ENCODE data around the gene PLEKHA8. TPM values are rescaled to one million over a fixed set of nuclear protein-coding genes. Genes with fewer than 3 reads are reported as not detected.
A peak's percentile ranks its signal among the peaks of the same experiment; 100 is the strongest.

PLEKHA8 gene
- total RNA-seq, 6 experiments from 2014 or later = 9.1 to 10.1 (median 9.6) TPM

DNA sequence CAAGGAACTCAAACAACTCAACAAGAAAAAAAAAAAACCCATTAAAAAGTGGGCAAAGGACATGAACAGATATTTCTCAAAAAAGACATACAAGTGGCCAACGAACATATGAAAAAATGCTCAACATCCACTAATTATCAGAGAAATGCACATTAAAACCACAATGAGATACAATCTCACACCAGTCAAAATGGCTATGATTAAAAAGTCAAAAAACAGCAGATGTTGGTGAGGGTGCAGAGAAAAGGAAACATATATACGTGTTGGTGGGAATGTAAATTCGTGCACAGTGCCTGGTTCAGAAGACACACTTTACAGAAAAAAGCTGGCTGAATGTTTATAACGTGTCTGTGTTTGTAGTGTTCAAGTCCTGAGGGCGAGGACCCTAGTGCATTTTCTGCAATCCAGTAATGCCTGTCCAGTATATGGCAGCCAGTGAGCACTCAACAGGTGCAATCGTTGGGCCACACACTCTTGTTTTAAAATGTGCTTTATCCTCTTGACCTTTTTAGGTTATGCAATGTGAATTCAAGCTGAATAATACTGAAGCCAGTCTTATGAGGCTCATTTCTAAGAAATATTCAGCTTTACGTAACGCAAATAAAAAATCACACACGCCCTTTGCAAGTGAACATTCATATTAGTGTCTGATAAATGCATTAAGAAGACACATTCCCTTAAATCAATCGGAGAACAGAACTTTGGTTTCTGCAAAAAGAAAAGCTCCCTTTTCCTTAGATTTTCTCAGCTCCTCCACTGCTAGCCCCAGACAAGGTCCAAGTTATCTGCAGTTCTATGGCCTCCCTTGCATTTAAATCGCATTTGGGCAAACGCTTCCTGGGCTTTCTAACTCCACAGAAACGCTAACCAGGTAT lies 105.8 kb downstream of the PLEKHA8 start:
- peak overlapping the region; percentile 38; the same call in 1 of the 2 replicates for H3K27ac Mint-ChIP-seq
- no peaks in the 10 kb centered on the region for H3K9me3 Mint-ChIP-seq
- no peak for DNase-seq
- peaks cover 15% of the 10 kb centered on the region for H3K4me1 Mint-ChIP-seq (ENCODE audit: low read depth)
- TF ChIP-seq, protein P1, sequence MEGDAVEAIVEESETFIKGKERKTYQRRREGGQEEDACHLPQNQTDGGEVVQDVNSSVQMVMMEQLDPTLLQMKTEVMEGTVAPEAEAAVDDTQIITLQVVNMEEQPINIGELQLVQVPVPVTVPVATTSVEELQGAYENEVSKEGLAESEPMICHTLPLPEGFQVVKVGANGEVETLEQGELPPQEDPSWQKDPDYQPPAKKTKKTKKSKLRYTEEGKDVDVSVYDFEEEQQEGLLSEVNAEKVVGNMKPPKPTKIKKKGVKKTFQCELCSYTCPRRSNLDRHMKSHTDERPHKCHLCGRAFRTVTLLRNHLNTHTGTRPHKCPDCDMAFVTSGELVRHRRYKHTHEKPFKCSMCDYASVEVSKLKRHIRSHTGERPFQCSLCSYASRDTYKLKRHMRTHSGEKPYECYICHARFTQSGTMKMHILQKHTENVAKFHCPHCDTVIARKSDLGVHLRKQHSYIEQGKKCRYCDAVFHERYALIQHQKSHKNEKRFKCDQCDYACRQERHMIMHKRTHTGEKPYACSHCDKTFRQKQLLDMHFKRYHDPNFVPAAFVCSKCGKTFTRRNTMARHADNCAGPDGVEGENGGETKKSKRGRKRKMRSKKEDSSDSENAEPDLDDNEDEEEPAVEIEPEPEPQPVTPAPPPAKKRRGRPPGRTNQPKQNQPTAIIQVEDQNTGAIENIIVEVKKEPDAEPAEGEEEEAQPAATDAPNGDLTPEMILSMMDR (IDR thresholded peaks at IDR 0.05) = no peak
- H3K27me3 Mint-ChIP-seq (ENCODE audit: insufficient read depth) = no peaks in the 10 kb centered on the region; the same call in none of the 2 replicates
- no peaks in the 10 kb centered on the region for H3K36me3 Mint-ChIP-seq (ENCODE audit: low read depth)
- peak overlapping the region; percentile 92 for H3K4me3 Mint-ChIP-seq

DNA sequence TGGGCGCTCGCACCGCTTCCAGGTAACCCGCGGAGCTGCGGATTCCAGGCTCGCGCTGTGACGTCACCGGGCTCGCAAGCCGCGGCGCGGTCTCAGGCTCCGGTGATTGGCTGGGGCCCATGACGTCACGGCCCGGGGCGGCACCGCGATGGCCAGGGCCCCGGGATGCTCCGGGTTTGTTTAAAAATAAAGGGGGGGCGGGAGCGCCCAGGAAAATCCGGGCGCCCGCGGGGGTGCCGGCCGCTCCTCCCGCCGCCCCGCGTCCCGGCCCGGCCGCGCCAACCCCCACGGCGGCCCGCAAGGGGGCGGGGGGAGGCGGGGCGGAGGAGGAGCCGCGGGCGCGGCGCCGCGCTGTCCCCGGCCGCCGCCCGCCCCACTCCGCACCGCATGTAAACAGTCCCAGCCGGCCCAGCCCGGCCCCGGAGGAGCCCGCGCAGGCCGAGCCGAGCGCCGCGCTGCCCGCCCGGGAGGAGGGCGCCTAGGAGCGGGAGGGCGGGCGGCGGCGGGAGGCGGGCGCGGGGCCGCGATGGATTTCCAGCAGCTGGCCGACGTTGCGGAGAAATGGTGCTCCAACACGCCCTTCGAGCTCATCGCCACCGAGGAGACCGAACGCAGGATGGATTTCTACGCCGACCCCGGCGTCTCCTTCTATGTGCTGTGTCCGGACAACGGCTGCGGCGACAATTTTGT lies 106.5 kb downstream of the PLEKHA8 start, which contains the start of gene MTURN:
TSS of gene MTURN (plus strand) at position 376 of the 690 bp plus-strand sequence. CDS start at position 527, 151 bp downstream.
- TF ChIP-seq, protein P1 (IDR thresholded peaks at IDR 0.05) = no peak
- H3K27ac Mint-ChIP-seq = peak within 1 kb of the TSS; percentile 75
- H3K27me3 Mint-ChIP-seq (ENCODE audit: insufficient read depth) = no peaks in the 10 kb centered on the region; the same call in none of the 2 replicates
- no peaks in the 10 kb centered on the region for H3K9me3 Mint-ChIP-seq
- H3K4me3 Mint-ChIP-seq = peak within 1 kb of the TSS; percentile 92
- no peaks in the 10 kb centered on the region for H3K36me3 Mint-ChIP-seq (ENCODE audit: low read depth)
- DNase-seq = peak; percentile 70
- peaks cover 15% of the 10 kb centered on the region for H3K4me1 Mint-ChIP-seq (ENCODE audit: low read depth)

DNA sequence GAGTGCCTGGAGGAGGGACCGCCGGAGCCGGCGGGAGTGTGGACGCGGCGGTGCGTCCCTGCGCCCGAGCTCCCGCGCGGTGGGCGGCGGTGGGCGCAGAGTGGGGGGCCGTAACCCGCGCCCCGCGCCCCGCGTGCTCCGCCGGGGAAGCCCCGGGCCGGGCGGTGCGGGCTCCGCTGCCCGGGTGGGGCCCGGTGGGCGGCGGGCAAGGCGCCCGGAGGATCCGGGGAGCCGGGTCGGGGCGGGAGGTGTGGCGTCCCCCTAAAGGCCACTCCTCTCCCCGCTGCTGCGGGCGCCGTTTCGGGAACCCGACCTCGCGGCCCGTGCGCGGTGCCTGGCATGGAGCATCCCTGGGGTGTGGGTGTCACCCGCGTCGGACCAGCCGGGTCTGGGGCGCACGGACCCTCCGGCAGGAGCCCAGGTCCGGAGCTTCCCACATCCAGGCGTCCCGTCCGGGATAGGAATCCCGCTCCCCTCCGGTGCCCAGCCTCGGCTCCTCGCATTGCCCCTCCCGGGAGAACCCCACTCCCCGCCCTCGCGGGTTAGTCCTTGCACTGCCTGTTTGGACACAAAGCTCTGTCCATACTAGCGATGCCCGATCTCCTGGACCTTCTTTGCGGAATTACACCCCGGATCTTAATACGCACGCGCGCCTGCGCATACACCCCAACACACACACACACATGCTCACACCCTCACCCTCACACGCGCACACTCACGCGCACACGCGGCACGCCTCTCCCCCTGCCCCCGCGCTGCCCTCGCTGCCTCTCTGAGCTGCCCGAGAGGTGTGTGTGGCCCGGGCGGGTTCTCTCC lies 107.3 kb downstream of the PLEKHA8 start:
- H3K27me3 Mint-ChIP-seq (ENCODE audit: insufficient read depth) = no peaks in the 10 kb centered on the region; the same call in none of the 2 replicates
- peaks cover 15% of the 10 kb centered on the region for H3K4me1 Mint-ChIP-seq (ENCODE audit: low read depth)
- peak; percentile 71 for DNase-seq
- H3K27ac Mint-ChIP-seq = peak overlapping the region; percentile 75
- TF ChIP-seq, protein P1 (IDR thresholded peaks at IDR 0.05) = no peak
- H3K4me3 Mint-ChIP-seq = peak overlapping the region; percentile 90
- no peaks in the 10 kb centered on the region for H3K36me3 Mint-ChIP-seq (ENCODE audit: low read depth)
- H3K9me3 Mint-ChIP-seq = no peaks in the 10 kb centered on the region

DNA sequence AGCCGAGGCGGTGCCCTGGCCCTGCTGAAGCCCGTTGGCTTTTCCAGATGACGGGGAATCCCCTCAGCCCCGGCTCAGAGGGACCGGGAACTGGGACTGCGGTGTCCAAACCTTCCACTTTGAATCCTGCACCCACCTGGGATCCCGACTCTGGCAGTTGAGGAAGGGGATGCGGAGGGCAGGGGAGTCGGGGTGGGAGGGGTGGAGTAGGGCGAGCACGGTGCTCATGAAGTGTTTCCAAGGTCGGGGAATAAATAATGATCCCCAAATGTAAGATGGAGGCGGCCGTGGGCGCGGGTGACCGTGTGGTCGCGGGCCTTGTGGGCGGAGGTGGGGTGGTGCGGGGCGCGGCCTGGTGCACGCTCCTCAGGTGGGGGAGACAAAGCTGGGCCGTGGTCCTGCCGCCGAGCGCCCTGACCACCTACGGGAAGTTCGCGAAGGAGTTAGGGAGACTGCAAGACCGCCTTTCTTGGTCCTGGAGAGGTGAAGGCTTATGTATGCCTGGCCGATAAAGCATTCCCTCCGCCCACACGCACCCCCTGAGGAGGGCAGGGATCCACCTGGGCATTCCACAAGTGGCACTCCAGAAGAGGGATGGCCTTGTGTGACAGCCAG lies 108.0 kb downstream of the PLEKHA8 start:
- Mint-ChIP-seq H3K36me3 (ENCODE audit: low read depth) (no peaks in the 10 kb centered on the region), H3K9me3 (no peaks in the 10 kb centered on the region), H3K27me3 (ENCODE audit: insufficient read depth) (no peaks in the 10 kb centered on the region; the same call in none of the 2 replicates), H3K4me1 (ENCODE audit: low read depth) (peaks cover 15% of the 10 kb centered on the region), H3K27ac (peak overlapping the region; percentile 75), H3K4me3 (peak overlapping the region; percentile 90)
- no peak for DNase-seq
- TF ChIP-seq, protein P1 (IDR thresholded peaks at IDR 0.05) = no peak

All from HFFc6 (cell line).